MCF 10A (cell line): ENCODE results near the gene VRK1. TPM values are rescaled to one million over a fixed set of nuclear protein-coding genes. Genes with fewer than 3 reads are reported as not detected.

ENCODE experiments used
- BruUV-seq: library from RNA; stranded (reverse); fragments of 400-500 nt; replicated peaks from 2 replicates; lab custom pipeline; 2021; lab: Mats Ljungman, UMichigan
- CTCF ChIA-PET: fragments of 300-600 bp; sonication (Branson Sonifier 250); formaldehyde crosslinking; extraction: SDS; loops from one replicate; lab custom pipeline; 2021; ENCODE audit warnings: antibody characterized with exemption, inconsistent platforms; lab: Yijun Ruan, JAX
- POLR2A ChIA-PET: fragments of 300-600, 350-650 bp; sonication (Branson Sonifier 250); formaldehyde crosslinking; extraction: SDS; loops from one replicate; lab custom pipeline; 2020; ENCODE audit warnings: antibody characterized with exemption, inconsistent platforms; lab: Yijun Ruan, JAX
- DNase-seq: peaks from one replicate; pipeline ENCODE4 v3.0.0-alpha.2; 2018; ENCODE audit not compliant: unreplicated experiment
- H3K27ac Mint-ChIP-seq: one replicate; pipeline ENCODE4 v1.8.0; 2022; ENCODE audit warnings: mild to moderate bottlenecking, low read depth, mixed read lengths; ENCODE audit not compliant: unreplicated experiment
- H3K27me3 Mint-ChIP-seq: one replicate; pipeline ENCODE4 v1.8.0; 2022; ENCODE audit warnings: mixed read lengths; ENCODE audit not compliant: insufficient read depth, unreplicated experiment
- H3K36me3 Mint-ChIP-seq: one replicate; pipeline ENCODE4 v1.8.0; 2022; ENCODE audit warnings: mild to moderate bottlenecking, moderate library complexity, mixed read lengths; ENCODE audit not compliant: insufficient read depth, unreplicated experiment
- H3K4me1 Mint-ChIP-seq: one replicate; pipeline ENCODE4 v1.8.0; 2022; ENCODE audit warnings: mixed read lengths; ENCODE audit not compliant: insufficient read depth, unreplicated experiment
- H3K4me3 Mint-ChIP-seq: one replicate; pipeline ENCODE4 v1.8.0; 2022; ENCODE audit warnings: mild to moderate bottlenecking, moderate library complexity, mixed read lengths; ENCODE audit not compliant: unreplicated experiment
- H3K9me3 Mint-ChIP-seq: one replicate; pipeline ENCODE4 v1.8.0; 2022; ENCODE audit warnings: mixed read lengths; ENCODE audit not compliant: unreplicated experiment
- CTCF ChIP-seq: fragments of 200-600 bp; IDR thresholded peaks from one replicate; pipeline ENCODE4 v1.8.0; 2022; ENCODE audit warnings: antibody characterized with exemption, mild to moderate bottlenecking; ENCODE audit not compliant: unreplicated experiment
- intact Hi-C: fragments of 100-400 bp; cut with micrococcal nuclease; formaldehyde crosslinking; loops from 2 replicates; pipeline ENCODE4 v1.14.1; 2022
- total RNA-seq: library from RNA; stranded (reverse); gene quantifications from 2 replicates; pipeline ENCODE4 v1.2.3, GENCODE V29; 2022

VRK1 gene
- total RNA-seq, 1 experiment from 2014 or later = 17.7 TPM

GRCh38 chr14:96824283-96824682 is 27.1 kb downstream of the VRK1 start:
- ChIA-PET POLR2A (interaction anchor here (0.6 to 3.6 kb wide), 5 partner anchors 13 to 28 kb away, joined by 3 to 13 read pairs (median 3); partner anchors contain the start of gene VRK1), CTCF (interaction anchor here (0.5 to 0.9 kb wide), 2 partner anchors 15 to 29 kb away, joined by 3 read pairs; no protein-coding TSS in a partner anchor)
- intact Hi-C loops = no loop called here
- no peaks in the 10 kb centered on the region for H3K9me3 Mint-ChIP-seq
- no TSS peak for BruUV-seq
- peak overlapping the region; percentile 7 for H3K27ac Mint-ChIP-seq
- peak; percentile 24 for DNase-seq
- no peaks in the 10 kb centered on the region for H3K36me3 Mint-ChIP-seq
- H3K4me1 Mint-ChIP-seq = peaks cover 45% of the 10 kb centered on the region
- H3K4me3 Mint-ChIP-seq = peak overlapping the region; percentile 2
- no peaks in the 10 kb centered on the region for H3K27me3 Mint-ChIP-seq
- TF ChIP-seq CTCF = no peak

GRCh38 chr14:96826818-96827217 is 29.6 kb downstream of the VRK1 start:
- intact Hi-C loops = loop anchor here (2.0 kb wide), 1 partner anchor 30 kb away; the partner anchor contains the start of gene VRK1
- ChIA-PET CTCF (interaction anchor here (0.6 to 2.5 kb wide), 2 partner anchors 26 to 62 kb away, joined by 3 to 14 read pairs; no protein-coding TSS in a partner anchor), POLR2A (interaction anchor here (1.0 to 3.6 kb wide), 5 partner anchors 9 to 43 kb away, joined by 4 to 13 read pairs (median 4); no protein-coding TSS in a partner anchor)
- Mint-ChIP-seq H3K36me3 (no peaks in the 10 kb centered on the region), H3K27me3 (no peaks in the 10 kb centered on the region), H3K4me3 (no peak overlapping the region), H3K27ac (peak overlapping the region; percentile 77), H3K9me3 (no peaks in the 10 kb centered on the region), H3K4me1 (peaks cover 34% of the 10 kb centered on the region)
- no TSS peak for BruUV-seq
- DNase-seq = no peak
- no peak for TF ChIP-seq CTCF

GRCh38 chr14:96827290-96827689 is 30.1 kb downstream of the VRK1 start:
- POLR2A ChIA-PET = interaction anchor here (0.6 to 3.6 kb wide), 8 partner anchors 9 to 404 kb away, joined by 3 to 13 read pairs (median 4); partner anchors contain the start of gene VRK1
- Mint-ChIP-seq H3K4me3 (no peak overlapping the region), H3K4me1 (peaks cover 32% of the 10 kb centered on the region), H3K27ac (peak overlapping the region; percentile 77), H3K36me3 (no peaks in the 10 kb centered on the region), H3K27me3 (no peaks in the 10 kb centered on the region), H3K9me3 (no peaks in the 10 kb centered on the region)
- no peak for TF ChIP-seq CTCF
- no TSS peak for BruUV-seq
- intact Hi-C loops = loop anchor here (2.0 kb wide), 1 partner anchor 30 kb away; the partner anchor contains the start of gene VRK1
- CTCF ChIA-PET = interaction anchor here (0.6 to 2.5 kb wide), 2 partner anchors 26 to 62 kb away, joined by 3 to 14 read pairs; no protein-coding TSS in a partner anchor
- no peak for DNase-seq

- intact Hi-C loops = no loop called here
- ChIA-PET CTCF (interaction anchor here (0.5 kb wide), 1 partner anchor 25 kb away, joined by 3 read pairs; no protein-coding TSS in a partner anchor), POLR2A (no interaction called here)
- no peak for DNase-seq
- Mint-ChIP-seq H3K27me3 (no peaks in the 10 kb centered on the region), H3K36me3 (no peaks in the 10 kb centered on the region), H3K4me3 (no peak overlapping the region), H3K4me1 (peaks cover 24% of the 10 kb centered on the region), H3K9me3 (no peaks in the 10 kb centered on the region), H3K27ac (no peak overlapping the region)
- BruUV-seq = no TSS peak
- no peak for TF ChIP-seq CTCF
Observed at GRCh38 chr14:96829791-96830190, 32.6 kb downstream of the VRK1 start.
